ENCODE results near the gene SH2D3C.

The SH2D3C gene

GRCh38 chr9:127700140-127700539 is 78.3 kb downstream of the SH2D3C start:
- no peak for TF ChIP-seq CTCF (conservative IDR thresholded peaks at IDR 0.05; ENCODE audit: low read depth, low read length)
- no peaks in the 10 kb centered on the region for H3K27me3 ChIP-seq (ENCODE audit: insufficient read depth, low read depth)
- H3K27ac ChIP-seq: 0 out of 2 replicates have a peak overlapping the region, but pooled peaks have one; percentile 5
- H3K4me1 ChIP-seq (ENCODE audit: low read depth, poor library complexity, severe bottlenecking): peaks cover 13% of the 10 kb centered on the region
- no peak overlapping the region for H3K9ac ChIP-seq
- no peak overlapping the region for H3K4me2 ChIP-seq
- H4K20me1 ChIP-seq (ENCODE audit: insufficient read depth): no peaks in the 10 kb centered on the region
- H3K36me3 ChIP-seq (ENCODE audit: insufficient read depth): no peaks in the 10 kb centered on the region
- H3K4me3 ChIP-seq (IDR thresholded peaks at IDR 0.05; ENCODE audit: insufficient read depth, low read depth, low read length): no peak overlapping the region
- no peak overlapping the region for H2AFZ ChIP-seq (ENCODE audit: low read depth)
- H3K79me2 ChIP-seq (ENCODE audit: insufficient read depth, low read depth): no peaks in the 10 kb centered on the region

- H3K9ac ChIP-seq: no peak overlapping the region
- H2AFZ ChIP-seq (ENCODE audit: low read depth): no peak overlapping the region
Measured at GRCh38 chr9:127698985-127699670, 79.3 kb downstream of the SH2D3C start.

GRCh38 chr9:127698386-127698785 is 80.1 kb downstream of the SH2D3C start:
- Histone ChIP-seq H3K4me2 (no peak overlapping the region), H3K9ac (no peak overlapping the region)
- TF ChIP-seq CTCF (conservative IDR thresholded peaks at IDR 0.05; ENCODE audit: low read depth, low read length): no peak

More at GRCh38 chr9:127698985-127699670, 79.3 kb downstream of the SH2D3C start:
- Histone ChIP-seq H3K27ac (no peak overlapping the region), H3K4me2 (no peak overlapping the region), H3K27me3 (ENCODE audit: insufficient read depth, low read depth) (no peaks in the 10 kb centered on the region), H3K36me3 (ENCODE audit: insufficient read depth) (no peaks in the 10 kb centered on the region), H3K79me2 (ENCODE audit: insufficient read depth, low read depth) (no peaks in the 10 kb centered on the region), H4K20me1 (ENCODE audit: insufficient read depth) (no peaks in the 10 kb centered on the region), H3K4me1 (ENCODE audit: low read depth, poor library complexity, severe bottlenecking) (peaks cover 13% of the 10 kb centered on the region), H3K4me3 (IDR thresholded peaks at IDR 0.05; ENCODE audit: insufficient read depth, low read depth, low read length) (no peak overlapping the region)
- no peak for TF ChIP-seq CTCF (conservative IDR thresholded peaks at IDR 0.05; ENCODE audit: low read depth, low read length)

GRCh38 chr9:127697575-127697974 is 80.9 kb downstream of the SH2D3C start:
- H3K27ac ChIP-seq: no peak overlapping the region
- no peaks in the 10 kb centered on the region for H3K27me3 ChIP-seq (ENCODE audit: insufficient read depth, low read depth)
- H3K9ac ChIP-seq: no peak overlapping the region
- H3K79me2 ChIP-seq (ENCODE audit: insufficient read depth, low read depth): no peaks in the 10 kb centered on the region
- no peak for TF ChIP-seq CTCF (conservative IDR thresholded peaks at IDR 0.05; ENCODE audit: low read depth, low read length)
- H3K36me3 ChIP-seq (ENCODE audit: insufficient read depth): no peaks in the 10 kb centered on the region
- no peaks in the 10 kb centered on the region for H4K20me1 ChIP-seq (ENCODE audit: insufficient read depth)
- H2AFZ ChIP-seq (ENCODE audit: low read depth): no peak overlapping the region
- no peak overlapping the region for H3K4me2 ChIP-seq
- H3K4me3 ChIP-seq (IDR thresholded peaks at IDR 0.05; ENCODE audit: insufficient read depth, low read depth, low read length): no peak overlapping the region
- H3K4me1 ChIP-seq (ENCODE audit: low read depth, poor library complexity, severe bottlenecking): peaks cover 13% of the 10 kb centered on the region

More at GRCh38 chr9:127698386-127698785, 80.1 kb downstream of the SH2D3C start:
- Histone ChIP-seq H4K20me1 (ENCODE audit: insufficient read depth) (no peaks in the 10 kb centered on the region), H3K4me3 (IDR thresholded peaks at IDR 0.05; ENCODE audit: insufficient read depth, low read depth, low read length) (no peak overlapping the region), H3K36me3 (ENCODE audit: insufficient read depth) (no peaks in the 10 kb centered on the region), H2AFZ (ENCODE audit: low read depth) (no peak overlapping the region), H3K27ac (no peak overlapping the region), H3K79me2 (ENCODE audit: insufficient read depth, low read depth) (no peaks in the 10 kb centered on the region), H3K27me3 (ENCODE audit: insufficient read depth, low read depth) (no peaks in the 10 kb centered on the region), H3K4me1 (ENCODE audit: low read depth, poor library complexity, severe bottlenecking) (peaks cover 13% of the 10 kb centered on the region)
